GM12891 (cell line): ENCODE results near the gene KDM4E.

ENCODE experiments used
- POLR2A ChIP-seq: IDR thresholded peaks from 2 replicates; pipeline ENCODE4 v1.6.1; 2011; ENCODE audit warnings: low read depth, low read length, control low read depth
- POLR2AphosphoS5 ChIP-seq: IDR thresholded peaks from 2 replicates; pipeline ENCODE4 v1.6.1; 2011; ENCODE audit warnings: low read depth, low read length, control low read depth
- SPI1 ChIP-seq: IDR thresholded peaks from 2 replicates; pipeline ENCODE4 v1.6.1; 2011; ENCODE audit warnings: low read depth, low read length, control low read depth
- TAF1 ChIP-seq: IDR thresholded peaks from 2 replicates; pipeline ENCODE4 v1.6.1; 2011; ENCODE audit warnings: low read depth, low read length, control low read depth

DNA sequence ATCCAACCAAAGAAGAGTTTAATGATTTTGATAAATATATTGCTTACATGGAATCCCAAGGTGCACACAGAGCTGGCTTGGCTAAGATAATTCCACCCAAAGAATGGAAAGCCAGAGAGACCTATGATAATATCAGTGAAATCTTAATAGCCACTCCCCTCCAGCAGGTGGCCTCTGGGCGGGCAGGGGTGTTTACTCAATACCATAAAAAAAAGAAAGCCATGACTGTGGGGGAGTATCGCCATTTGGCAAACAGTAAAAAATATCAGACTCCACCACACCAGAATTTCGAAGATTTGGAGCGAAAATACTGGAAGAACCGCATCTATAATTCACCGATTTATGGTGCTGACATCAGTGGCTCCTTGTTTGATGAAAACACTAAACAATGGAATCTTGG, 27.6 kb upstream of the KDM4E start:
- TF ChIP-seq POLR2A (no peak), POLR2AphosphoS5 (no peak), SPI1 (no peak), TAF1 (no peak)
